GM23338 (cell line): ENCODE measurements around the gene NEMF. TPM values are rescaled to one million over a fixed set of nuclear protein-coding genes. Genes with fewer than 3 reads are reported as not detected.

Experiments used
- ATAC-seq: fragments of 200-7000 bp; cut with Tn5 transposase; 3 replicates; pipeline ENCODE4 v1.9.1; 2020
- DNase-seq: peaks from one replicate; pipeline ENCODE4 v3.0.0-alpha.2; 2015; ENCODE audit warnings: low spot score
- H2AFZ ChIP-seq: fragments of 200-600 bp; sonication (generic); 2 replicates; pipeline ENCODE4 v1.8.0; 2016; ENCODE audit warnings: antibody characterized with exemption, mild to moderate bottlenecking, moderate library complexity
- H3F3A ChIP-seq: fragments of 200-600 bp; sonication (generic); replicated peaks from 2 replicates; pipeline ENCODE4 v1.8.0; 2017; ENCODE audit warnings: antibody characterized with exemption, mixed run types, low read depth
- H3K27ac ChIP-seq: fragments of 200-600 bp; sonication (generic); 2 replicates; pipeline ENCODE4 v1.6.1; 2016; ENCODE audit warnings: low read depth
- H3K27me3 ChIP-seq: fragments of 200-600 bp; sonication (generic); 2 replicates; pipeline ENCODE4 v1.8.0; 2016; ENCODE audit warnings: mild to moderate bottlenecking, mixed run types, moderate library complexity; ENCODE audit not compliant: insufficient read depth
- H3K36me3 ChIP-seq: fragments of 200-600 bp; sonication (generic); 2 replicates; pipeline ENCODE4 v1.8.0; 2016; ENCODE audit warnings: mild to moderate bottlenecking; ENCODE audit not compliant: insufficient read depth
- H3K4me1 ChIP-seq: fragments of 200-600 bp; sonication (generic); 2 replicates; pipeline ENCODE4 v1.8.0; 2016; ENCODE audit warnings: mild to moderate bottlenecking, moderate library complexity; ENCODE audit not compliant: insufficient read depth
- H3K4me2 ChIP-seq: fragments of 200-600 bp; sonication (generic); 2 replicates; pipeline ENCODE4 v1.7.1; 2017; ENCODE audit warnings: mixed run types
- H3K4me3 ChIP-seq: fragments of 200-600 bp; sonication (generic); 2 replicates; pipeline ENCODE4 v1.6.1; 2016; ENCODE audit warnings: mixed run types
- H3K79me2 ChIP-seq: fragments of 200-600 bp; sonication (generic); replicated peaks from 2 replicates; pipeline ENCODE4 v1.8.0; 2017; ENCODE audit warnings: mild to moderate bottlenecking; ENCODE audit not compliant: insufficient read depth
- H3K9me2 ChIP-seq: fragments of 200-600 bp; sonication (generic); 2 replicates; pipeline ENCODE4 v1.8.0; 2017; ENCODE audit not compliant: insufficient read depth
- H4K20me1 ChIP-seq: fragments of 200-600 bp; sonication (generic); replicated peaks from 2 replicates; pipeline ENCODE4 v1.8.0; 2017; ENCODE audit warnings: mild to moderate bottlenecking; ENCODE audit not compliant: insufficient read depth
- H3K27ac Mint-ChIP-seq: 2 replicates; pipeline ENCODE4 v1.8.0; 2020; ENCODE audit warnings: inconsistent platforms, mild to moderate bottlenecking, moderate library complexity, mixed read lengths
- H3K27me3 Mint-ChIP-seq: 3 replicates; pipeline ENCODE4 v1.8.0; 2022; ENCODE audit warnings: low read depth, mild to moderate bottlenecking, moderate library complexity, mixed read lengths, inconsistent platforms; ENCODE audit not compliant: insufficient read depth, poor library complexity
- H3K36me3 Mint-ChIP-seq: 3 replicates; pipeline ENCODE4 v1.8.0; 2021; ENCODE audit warnings: low read depth, mild to moderate bottlenecking, inconsistent platforms, moderate library complexity, mixed read lengths
- H3K4me1 Mint-ChIP-seq: 3 replicates; pipeline ENCODE4 v1.8.0; 2020; ENCODE audit warnings: mild to moderate bottlenecking, inconsistent platforms, mixed read lengths
- H3K4me3 Mint-ChIP-seq: 3 replicates; pipeline ENCODE4 v1.8.0; 2021; ENCODE audit warnings: moderate library complexity, mild to moderate bottlenecking, inconsistent platforms, mixed read lengths
- H3K9me3 Mint-ChIP-seq: 3 replicates; pipeline ENCODE4 v1.8.0; 2020; ENCODE audit warnings: moderate library complexity, mild to moderate bottlenecking, inconsistent platforms, mixed read lengths
- CREB1 ChIP-seq: fragments of 250-450 bp; sonication (Bioruptor Pico); IDR thresholded peaks from 2 replicates; pipeline ENCODE4 v1.5.0; 2020; ENCODE audit warnings: low read depth, mild to moderate bottlenecking, moderate library complexity
- CTCF ChIP-seq, 2 experiments: fragments of 200-600 bp in 1 of 2; sonication (generic) in 1 of 2; conservative IDR thresholded peaks; 2 replicates each; pipeline versions ENCODE4 v1.5.1 to v1.6.1; 2016 to 2017; ENCODE audit warnings: antibody characterized with exemption in 2 of 2, low read depth in 2 of 2, mild to moderate bottlenecking in 2 of 2, moderate library complexity in 1 of 2
- ETS1 ChIP-seq: IDR thresholded peaks from 2 replicates; pipeline ENCODE4 v1.6.1; 2016; ENCODE audit warnings: antibody characterized with exemption
- EZH2 ChIP-seq: fragments of 200-600 bp; sonication (generic); IDR thresholded peaks from one replicate; pipeline ENCODE4 v1.8.0; 2017; ENCODE audit warnings: antibody characterized with exemption, mild to moderate bottlenecking, low read depth; ENCODE audit not compliant: unreplicated experiment
- JUNB ChIP-seq: IDR thresholded peaks from one replicate; pipeline ENCODE4 v1.6.1; 2016; ENCODE audit warnings: antibody characterized with exemption; ENCODE audit not compliant: unreplicated experiment
- NANOG ChIP-seq: IDR thresholded peaks from 2 replicates; pipeline ENCODE4 v1.6.1; 2016; ENCODE audit warnings: antibody characterized with exemption, borderline replicate concordance
- POLR2AphosphoS5 ChIP-seq: IDR thresholded peaks from 2 replicates; pipeline ENCODE4 v1.6.1; 2016; ENCODE audit warnings: antibody characterized with exemption, low read depth
- STAT1 ChIP-seq: IDR thresholded peaks from one replicate; pipeline ENCODE4 v1.6.1; 2016; ENCODE audit warnings: antibody characterized with exemption; ENCODE audit not compliant: unreplicated experiment
- ZNF114 ChIP-seq: fragments of 250-450 bp; sonication (Bioruptor Pico); IDR thresholded peaks from 2 replicates; pipeline ENCODE4 v1.5.0; 2020; ENCODE audit warnings: mild to moderate bottlenecking, moderate library complexity
- ZNF331 ChIP-seq: fragments of 250-450 bp; sonication (Bioruptor Pico); IDR thresholded peaks from 2 replicates; pipeline ENCODE4 v1.5.0; 2020; ENCODE audit warnings: low read depth, mild to moderate bottlenecking, moderate library complexity
- ZNF462 ChIP-seq: fragments of 250-450 bp; sonication (Bioruptor Pico); IDR thresholded peaks from 2 replicates; pipeline ENCODE4 v1.5.0; 2020; ENCODE audit warnings: mild to moderate bottlenecking, moderate library complexity
- polyA plus RNA-seq: library from polyadenylated mRNA; unstranded; fragments of >200 nt; fragmentation: Nextera tagmentation; extraction: Ambion mirVana; gene quantifications from 2 replicates; pipeline ENCODE4 v1.2.1, GENCODE V29; 2016
- total RNA-seq: library from RNA; depleted of rRNA; stranded (reverse); fragments of >200 nt; shearing (Covaris generic); gene quantifications from 2 replicates; pipeline ENCODE4 v1.2.3, GENCODE V29; 2014

NEMF gene
- total and polyA plus RNA-seq, 2 experiments from 2014 or later = 58.4 to 88.1 TPM

GRCh38 chr14:49857427-49858003 is 4.9 kb upstream of the NEMF start:
- Histone ChIP-seq H2AFZ (no peak overlapping the region), H3K9me2 (no peaks in the 10 kb centered on the region), H3F3A (no peaks in the 10 kb centered on the region), H3K79me2 (no peaks in the 10 kb centered on the region), H3K4me3 (no peak overlapping the region), H3K27me3 (no peaks in the 10 kb centered on the region), H3K4me1 (no peaks in the 10 kb centered on the region), H3K27ac (no peak overlapping the region), H3K4me2 (no peak overlapping the region), H3K36me3 (no peaks in the 10 kb centered on the region), H4K20me1 (no peaks in the 10 kb centered on the region)
- TF ChIP-seq ETS1 (no peak), CTCF (conservative IDR thresholded peaks at IDR 0.05; ENCODE audit: low read depth in 2 of 2) (no peak), POLR2AphosphoS5 (no peak), JUNB (no peak), CREB1 (CRISPR knock-in tag) (no peak), ZNF462 (CRISPR knock-in tag) (no peak), ZNF114 (CRISPR knock-in tag) (no peak), STAT1 (no peak), EZH2 (no peak), ZNF331 (CRISPR knock-in tag) (no peak), NANOG (no peak)
- peaks cover under 1% of the 10 kb centered on the region; the same call in 1 of the 3 replicates for H3K9me3 Mint-ChIP-seq
- H3K27me3 Mint-ChIP-seq = peaks cover 20% of the 10 kb centered on the region
- peaks cover 7% of the 10 kb centered on the region; the same call in 2 of the 3 replicates for H3K4me1 Mint-ChIP-seq
- no peak for ATAC-seq
- no peak for DNase-seq
- no peak overlapping the region for H3K4me3 Mint-ChIP-seq
- no peak overlapping the region for H3K27ac Mint-ChIP-seq
- no peaks in the 10 kb centered on the region; the same call in 2 of the 3 replicates for H3K36me3 Mint-ChIP-seq
